ENCODE results near the gene NCF2. TPM values are rescaled to one million over a fixed set of nuclear protein-coding genes. Genes with fewer than 3 reads are reported as not detected.

Gene NCF2
- total RNA-seq: 7.1 and 51.5 TPM in 2 replicates

GRCh38 chr1:183590244-183591191 is at the start of gene NCF2:
Gene NCF2, minus strand, starts transcription at chr1:183590459. Its CDS starts 130 bp downstream, at chr1:183590329.

GRCh38 chr1:183635606-183636333 is 45.5 kb upstream of the NCF2 start, which contains the start of gene ARPC5:
Gene ARPC5, minus strand, starts transcription at chr1:183635783. Its CDS starts 124 bp downstream, at chr1:183635659.

Other genes with a start within 250 kb of the NCF2 start
- under 0.01 and 0.13 TPM in 2 replicates for gene NMNAT2, start 172.1 kb downstream of the NCF2 start, total RNA-seq
- 24.0 and 27.4 TPM in 2 replicates for gene SMG7, start 118.0 kb downstream of the NCF2 start, total RNA-seq
- 45.4 and 80.8 TPM in 2 replicates for gene ARPC5, start 45.3 kb upstream of the NCF2 start, total RNA-seq
- gene APOBEC4, start 62.9 kb upstream of the NCF2 start, total RNA-seq: not detected in 2 replicates
- gene RGL1, start 214.7 kb upstream of the NCF2 start, total RNA-seq: 2.0 and 6.0 TPM in 2 replicates